HG03342 (cell line): Measurements from ENCODE around the gene HOXD4.

Experiments
- ATAC-seq: cut with Tn5 transposase; IDR thresholded peaks from one replicate; pipeline ENCODE4 v1.9.1; 2021; ENCODE audit warnings: mild to moderate bottlenecking, moderate library complexity; ENCODE audit not compliant: unreplicated experiment

The HOXD4 gene

DNA sequence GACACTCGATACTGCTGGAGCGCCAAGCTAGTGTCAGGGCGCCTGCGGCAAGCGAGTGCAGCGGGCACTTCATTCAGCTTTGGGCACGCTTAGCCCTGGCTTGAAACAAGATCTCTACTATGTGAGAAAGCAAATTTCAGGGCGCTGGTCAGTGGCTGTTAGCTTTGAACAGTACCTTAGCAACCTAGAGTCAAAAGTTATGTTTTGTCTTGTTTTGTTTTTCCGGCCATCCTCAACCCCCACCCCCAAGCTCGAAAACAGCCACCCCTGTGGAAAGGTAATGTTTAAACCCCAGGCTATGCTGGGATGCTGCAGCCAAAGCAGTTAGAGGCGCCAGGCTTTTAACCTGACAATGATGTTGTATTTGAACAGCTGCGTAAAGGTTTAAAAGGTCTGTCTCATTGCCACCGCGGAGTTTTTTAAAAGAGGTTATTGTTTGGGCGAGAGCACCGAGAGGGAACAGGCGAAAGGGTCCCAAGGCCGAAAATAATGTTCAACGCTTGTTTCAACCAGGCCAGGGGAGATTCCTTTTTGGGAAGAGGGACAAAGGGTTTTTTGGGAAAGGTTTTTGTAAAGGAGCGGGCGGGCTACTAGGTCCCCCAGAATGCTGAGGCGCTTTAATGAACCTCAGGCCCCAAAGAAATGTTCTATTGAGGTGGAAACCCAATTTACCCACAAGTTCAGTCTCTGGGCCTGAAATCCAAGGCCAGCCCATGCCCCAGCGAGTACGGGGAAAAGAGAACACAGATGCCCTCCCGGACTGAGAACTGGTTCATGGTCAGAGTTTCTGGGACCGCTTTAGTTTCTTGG is 37.0 kb upstream of the HOXD4 start:
- ATAC-seq = no peak

DNA sequence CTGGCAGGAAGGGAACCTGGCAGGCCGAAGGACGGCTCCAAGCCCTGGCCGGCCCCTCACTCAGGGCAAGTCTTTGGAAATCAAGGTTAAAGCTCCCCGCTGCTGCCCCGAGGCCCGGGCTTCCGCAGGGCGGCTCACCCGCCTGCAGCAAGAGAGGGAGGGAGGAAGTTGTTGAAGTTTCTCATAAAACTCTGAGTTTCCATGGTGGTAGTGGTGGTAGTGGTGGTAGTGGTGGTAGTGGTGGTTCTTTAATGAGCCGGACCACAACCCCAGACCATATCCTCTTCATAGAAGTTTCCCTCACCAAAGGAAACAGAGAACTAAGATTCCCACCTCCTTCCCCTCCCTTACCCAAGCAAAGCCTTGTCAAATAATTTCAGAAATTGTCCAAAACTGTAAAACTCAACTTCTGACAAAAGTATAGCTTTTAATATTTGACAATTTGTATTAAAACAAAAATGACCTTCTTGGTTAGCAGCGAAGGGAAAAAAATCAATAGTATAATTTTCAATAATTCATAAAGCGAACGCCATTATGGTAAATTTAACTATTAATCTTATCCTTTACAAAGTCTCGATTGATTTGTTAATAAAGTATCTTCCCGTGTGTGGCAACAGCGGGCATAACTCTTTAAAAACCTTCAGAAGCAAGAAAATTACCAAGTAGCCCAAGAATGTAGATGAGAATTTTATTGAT is 36.3 kb upstream of the HOXD4 start:
- no peak for ATAC-seq

DNA sequence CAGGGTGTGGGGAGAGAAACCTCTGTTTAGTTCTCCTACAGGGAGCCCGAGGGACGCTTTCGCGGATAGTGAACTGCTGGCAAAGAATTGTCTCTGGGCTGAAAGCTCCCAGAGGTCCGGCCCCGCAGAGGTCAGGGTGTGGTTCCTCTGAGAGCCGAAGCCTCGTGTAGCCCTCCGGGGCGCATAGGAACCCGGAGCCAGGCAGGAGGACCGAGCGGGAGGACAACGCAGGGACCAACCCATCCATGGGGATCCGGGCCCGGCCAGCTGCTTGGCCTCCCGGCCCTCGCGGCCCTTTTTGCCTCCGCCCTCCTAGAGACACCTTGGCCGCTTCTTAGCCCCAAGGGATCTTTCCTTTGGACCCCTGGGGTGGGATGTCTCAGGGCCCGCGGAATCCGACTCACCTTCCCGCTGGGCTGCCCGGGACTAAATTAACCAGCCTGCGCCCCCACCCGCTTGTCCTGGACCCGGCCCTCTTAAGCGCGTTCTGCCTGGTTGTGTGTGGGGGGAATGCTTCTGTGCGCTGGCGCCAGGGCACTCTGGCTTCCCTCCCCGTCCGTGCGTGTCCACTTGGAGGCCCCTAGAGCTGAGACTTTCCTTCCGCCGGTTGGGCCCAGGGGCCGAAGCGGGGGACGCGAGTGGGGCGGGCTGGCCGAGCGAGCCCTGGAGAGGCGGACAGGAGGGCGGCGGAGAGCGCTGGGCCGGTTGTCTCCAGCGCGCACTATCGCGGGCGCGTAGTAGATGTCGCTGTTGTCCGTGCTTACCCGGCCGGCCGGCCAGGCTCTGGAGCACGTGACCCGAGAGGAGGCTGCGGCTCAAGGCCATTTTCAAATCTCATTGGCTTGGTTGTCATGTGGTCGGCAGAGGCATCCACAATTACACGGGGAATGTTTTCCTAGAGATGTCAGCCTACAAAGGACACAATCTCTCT is 35.2 kb upstream of the HOXD4 start, which contains the start of gene HOXD10:
Gene HOXD10, plus strand, starts transcription at position 896 of the 931 bp plus-strand sequence. CDS start 56 bp downstream, outside the sequence.
- no peak for ATAC-seq

DNA sequence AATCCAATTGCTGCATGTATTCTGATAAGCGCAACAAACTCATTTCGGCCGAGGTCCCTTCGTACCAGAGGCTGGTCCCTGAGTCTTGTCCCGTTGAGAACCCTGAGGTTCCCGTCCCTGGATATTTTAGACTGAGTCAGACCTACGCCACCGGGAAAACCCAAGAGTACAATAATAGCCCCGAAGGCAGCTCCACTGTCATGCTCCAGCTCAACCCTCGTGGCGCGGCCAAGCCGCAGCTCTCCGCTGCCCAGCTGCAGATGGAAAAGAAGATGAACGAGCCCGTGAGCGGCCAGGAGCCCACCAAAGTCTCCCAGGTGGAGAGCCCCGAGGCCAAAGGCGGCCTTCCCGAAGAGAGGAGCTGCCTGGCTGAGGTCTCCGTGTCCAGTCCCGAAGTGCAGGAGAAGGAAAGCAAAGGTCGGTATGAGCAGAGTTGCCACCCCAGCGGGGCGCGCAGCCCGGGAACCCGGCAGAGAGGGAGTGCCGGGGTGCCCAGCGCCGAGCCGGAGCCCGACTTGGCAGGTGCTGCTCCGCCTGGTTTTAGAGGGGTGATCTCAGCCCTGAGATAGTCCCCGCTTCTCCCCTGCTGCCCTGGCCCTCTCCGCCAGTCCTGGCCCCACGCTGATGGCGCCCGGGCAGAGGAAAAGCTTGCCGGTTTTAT is 34.1 kb upstream of the HOXD4 start:
- no peak for ATAC-seq

DNA sequence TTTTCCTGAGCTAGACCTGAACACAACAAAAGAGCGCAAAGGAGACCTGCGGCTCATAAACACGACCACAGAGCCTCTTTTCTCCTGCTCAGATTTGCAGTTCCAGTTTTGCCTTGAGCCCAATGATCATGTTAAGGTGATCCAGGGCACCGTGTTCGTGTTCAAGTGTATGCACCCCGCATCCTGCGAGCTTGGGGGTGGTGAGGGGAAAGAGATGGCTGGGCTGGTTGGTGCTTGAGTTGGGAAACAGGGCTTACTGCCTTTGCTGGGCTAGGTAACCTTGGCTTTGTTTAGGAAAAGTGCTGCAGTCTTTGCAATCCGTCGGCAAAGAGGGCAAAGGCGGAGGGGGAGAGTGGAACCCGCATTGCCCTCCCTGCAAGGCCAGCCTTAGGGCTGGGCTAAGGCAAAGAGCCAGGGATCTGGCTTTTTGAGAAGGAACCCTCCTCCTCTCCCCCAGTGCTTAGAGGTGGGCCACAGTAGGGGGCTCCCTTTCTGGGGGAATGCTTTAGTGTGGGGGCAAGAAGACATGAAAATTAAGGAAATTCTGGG is 33.5 kb upstream of the HOXD4 start:
- ATAC-seq = no peak

DNA sequence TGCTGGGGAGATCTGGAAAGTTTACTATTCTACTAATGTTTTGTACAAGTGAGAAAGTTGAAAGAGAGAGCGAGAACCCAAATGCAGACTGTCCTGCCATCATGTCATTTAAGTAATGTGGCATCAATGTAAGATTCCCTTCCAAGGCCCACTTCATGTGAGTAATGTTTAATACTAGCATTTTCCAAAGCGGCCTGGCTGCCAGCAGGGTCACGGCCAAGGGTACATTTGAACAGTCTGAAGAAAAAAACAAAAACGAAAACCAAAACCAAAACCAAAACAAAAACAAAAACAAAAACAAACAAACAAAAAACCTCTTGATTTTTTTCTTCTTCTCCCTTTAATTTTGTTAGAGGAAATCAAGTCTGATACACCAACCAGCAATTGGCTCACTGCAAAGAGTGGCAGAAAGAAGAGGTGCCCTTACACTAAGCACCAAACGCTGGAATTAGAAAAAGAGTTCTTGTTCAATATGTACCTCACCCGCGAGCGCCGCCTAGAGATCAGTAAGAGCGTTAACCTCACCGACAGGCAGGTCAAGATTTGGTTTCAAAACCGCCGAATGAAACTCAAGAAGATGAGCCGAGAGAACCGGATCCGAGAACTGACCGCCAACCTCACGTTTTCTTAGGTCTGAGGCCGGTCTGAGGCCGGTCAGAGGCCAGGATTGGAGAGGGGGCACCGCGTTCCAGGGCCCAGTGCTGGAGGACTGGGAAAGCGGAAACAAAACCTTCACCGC is 32.6 kb upstream of the HOXD4 start:
- no peak for ATAC-seq

DNA sequence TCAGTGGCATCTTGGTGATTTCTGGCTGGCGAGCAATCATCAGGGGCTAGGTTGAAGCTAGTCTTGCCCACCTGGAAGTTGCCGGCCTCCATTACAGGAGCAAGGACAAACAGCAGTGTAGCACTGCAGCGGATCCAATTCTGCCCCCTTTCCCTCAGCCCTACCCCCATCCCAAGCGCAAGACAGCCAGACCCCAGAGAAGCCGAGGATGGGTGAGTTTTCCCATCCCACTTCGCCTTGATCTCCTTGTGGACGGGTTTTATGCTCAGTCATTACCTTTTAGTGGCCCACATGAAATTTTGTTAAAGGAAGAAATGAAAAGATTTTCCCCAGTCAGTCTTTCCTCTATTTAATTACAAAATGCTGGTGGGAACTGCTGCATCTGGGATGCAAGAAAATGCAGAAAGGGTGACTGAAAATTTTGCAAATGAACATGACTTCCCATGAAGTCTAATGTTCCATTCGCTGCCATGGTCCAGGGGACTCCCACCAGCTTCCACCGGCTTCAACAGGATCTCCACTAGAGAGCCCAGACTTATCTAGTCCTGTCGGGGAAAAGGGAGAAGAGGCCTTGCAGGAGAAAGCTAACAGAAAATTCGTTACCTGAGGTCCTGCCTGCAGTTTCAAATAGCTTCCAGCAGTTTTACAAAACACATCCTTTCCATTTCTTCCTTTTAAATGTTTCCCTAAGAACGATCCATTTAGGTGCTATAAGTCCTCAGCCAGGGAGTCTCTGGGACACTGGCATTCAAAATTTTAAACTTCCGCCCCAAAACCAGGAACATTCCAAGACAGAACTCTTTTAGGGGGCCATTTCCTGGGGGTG is 30.8 kb upstream of the HOXD4 start:
- ATAC-seq = no peak

DNA sequence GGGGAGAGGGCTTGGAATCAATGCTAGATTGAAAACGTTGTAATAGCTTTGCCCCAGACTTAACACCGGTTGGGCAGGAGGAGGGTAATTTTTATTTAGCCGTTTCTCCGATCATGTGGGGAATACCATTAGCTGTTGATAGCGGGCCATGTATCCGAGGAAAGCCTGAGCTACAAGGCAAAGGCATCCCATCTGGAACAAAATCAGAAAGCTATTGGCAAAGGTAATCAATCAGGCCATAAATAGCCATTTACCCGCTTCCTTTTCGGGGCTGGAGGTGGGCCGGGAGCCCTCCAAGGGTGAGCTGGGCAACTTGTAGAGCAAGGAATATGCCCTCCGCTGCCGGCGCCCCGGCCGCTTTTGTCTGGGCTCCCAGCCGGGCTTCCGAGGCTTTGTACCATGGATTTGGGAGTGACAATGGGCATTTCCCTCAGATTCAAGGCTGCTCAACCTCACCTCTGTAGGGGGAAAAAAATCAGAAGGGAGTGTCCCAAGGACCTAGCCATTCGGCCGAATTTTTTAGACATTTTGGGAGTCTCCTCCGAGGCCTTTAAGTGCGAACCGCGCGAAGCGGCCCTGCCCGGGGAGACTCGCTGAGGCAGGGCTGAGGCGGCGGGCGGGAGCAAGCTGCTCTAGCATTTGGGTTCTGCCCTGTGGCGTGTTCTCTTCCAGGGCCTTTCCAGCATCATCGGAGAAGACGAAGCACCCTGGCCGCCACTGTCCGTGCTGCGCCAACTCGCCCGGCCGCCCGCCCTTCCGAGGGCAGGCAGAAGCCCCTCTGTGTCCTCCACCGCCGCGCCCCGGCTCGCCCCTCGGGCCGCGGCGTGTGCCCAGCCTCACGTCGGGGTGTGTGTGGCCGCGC is 29.9 kb upstream of the HOXD4 start:
- no peak for ATAC-seq

DNA sequence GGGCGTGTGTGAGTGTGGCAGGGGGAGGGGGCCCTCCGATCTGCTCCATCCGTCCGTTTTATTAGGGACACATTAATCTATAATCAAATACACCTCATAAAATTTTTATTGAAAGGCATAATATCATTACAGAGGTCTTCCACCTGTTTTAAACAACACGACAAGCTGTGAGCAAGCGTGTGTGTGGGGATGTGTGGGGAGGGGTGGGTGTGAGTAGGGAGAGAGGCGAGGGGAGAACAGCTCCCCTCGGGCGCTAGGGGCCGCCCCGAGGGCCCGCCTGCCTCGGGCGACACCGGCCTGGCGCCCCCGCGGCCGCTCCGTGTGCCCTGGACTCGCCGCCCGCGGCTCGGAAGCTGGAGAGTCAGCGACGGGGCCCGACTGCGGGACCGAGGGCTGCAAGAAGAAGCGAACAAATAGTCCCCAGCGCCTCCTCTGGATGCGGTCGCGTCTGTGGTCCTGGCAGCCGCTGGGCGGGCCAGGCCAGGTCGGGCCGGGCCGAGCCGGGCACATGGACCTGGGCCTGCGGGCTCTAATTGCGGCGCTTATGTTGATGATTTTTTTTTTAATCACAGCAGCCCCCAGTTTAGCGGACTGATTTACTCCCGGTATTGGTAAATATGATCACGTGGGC is 29.2 kb upstream of the HOXD4 start:
- ATAC-seq = no peak

DNA sequence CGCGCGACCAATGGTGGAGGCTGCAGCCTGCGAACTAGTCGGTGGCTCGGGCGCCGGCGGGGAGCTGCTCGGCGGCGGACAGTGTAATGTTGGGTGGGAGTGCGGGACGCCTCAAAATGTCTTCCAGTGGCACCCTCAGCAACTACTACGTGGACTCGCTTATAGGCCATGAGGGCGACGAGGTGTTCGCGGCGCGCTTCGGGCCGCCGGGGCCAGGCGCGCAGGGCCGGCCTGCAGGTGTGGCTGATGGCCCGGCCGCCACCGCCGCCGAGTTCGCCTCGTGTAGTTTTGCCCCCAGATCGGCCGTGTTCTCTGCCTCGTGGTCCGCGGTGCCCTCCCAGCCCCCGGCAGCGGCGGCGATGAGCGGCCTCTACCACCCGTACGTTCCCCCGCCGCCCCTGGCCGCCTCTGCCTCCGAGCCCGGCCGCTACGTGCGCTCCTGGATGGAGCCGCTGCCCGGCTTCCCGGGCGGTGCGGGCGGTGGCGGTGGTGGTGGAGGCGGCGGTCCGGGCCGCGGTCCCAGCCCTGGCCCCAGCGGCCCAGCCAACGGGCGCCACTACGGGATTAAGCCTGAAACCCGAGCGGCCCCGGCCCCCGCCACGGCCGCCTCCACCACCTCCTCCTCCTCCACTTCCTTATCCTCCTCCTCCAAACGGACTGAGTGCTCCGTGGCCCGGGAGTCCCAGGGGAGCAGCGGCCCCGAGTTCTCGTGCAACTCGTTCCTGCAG is 28.5 kb upstream of the HOXD4 start, which contains the start of gene HOXD9:
Gene HOXD9, plus strand, starts transcription at position 37 of the 728 bp plus-strand sequence. Its CDS starts 50 bp downstream, at position 87.
- no peak for ATAC-seq

DNA sequence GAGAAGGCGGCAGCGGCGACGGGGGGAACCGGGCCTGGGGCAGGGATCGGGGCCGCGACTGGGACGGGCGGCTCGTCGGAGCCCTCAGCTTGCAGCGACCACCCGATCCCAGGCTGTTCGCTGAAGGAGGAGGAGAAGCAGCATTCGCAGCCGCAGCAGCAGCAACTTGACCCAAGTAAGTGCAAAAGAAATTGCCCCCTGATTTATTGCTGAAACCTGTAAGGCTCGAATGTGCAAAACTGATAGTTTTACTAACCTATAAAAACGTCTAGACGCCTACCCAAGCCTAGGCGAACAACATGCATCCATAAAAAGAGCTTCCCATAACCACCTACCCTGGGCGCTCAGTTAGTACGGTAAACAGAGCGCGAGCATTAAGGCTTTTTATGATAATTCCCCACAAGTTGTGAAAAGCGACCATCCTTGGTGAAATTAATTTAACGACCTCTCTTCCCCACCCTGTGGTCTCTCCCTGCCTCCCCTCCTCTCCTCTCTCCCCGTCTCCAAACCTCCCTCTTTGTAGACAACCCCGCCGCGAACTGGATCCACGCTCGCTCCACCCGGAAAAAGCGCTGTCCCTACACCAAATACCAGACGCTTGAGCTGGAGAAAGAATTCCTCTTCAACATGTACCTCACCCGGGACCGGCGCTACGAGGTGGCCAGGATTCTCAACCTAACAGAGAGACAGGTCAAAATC is 27.8 kb upstream of the HOXD4 start:
- no peak for ATAC-seq

DNA sequence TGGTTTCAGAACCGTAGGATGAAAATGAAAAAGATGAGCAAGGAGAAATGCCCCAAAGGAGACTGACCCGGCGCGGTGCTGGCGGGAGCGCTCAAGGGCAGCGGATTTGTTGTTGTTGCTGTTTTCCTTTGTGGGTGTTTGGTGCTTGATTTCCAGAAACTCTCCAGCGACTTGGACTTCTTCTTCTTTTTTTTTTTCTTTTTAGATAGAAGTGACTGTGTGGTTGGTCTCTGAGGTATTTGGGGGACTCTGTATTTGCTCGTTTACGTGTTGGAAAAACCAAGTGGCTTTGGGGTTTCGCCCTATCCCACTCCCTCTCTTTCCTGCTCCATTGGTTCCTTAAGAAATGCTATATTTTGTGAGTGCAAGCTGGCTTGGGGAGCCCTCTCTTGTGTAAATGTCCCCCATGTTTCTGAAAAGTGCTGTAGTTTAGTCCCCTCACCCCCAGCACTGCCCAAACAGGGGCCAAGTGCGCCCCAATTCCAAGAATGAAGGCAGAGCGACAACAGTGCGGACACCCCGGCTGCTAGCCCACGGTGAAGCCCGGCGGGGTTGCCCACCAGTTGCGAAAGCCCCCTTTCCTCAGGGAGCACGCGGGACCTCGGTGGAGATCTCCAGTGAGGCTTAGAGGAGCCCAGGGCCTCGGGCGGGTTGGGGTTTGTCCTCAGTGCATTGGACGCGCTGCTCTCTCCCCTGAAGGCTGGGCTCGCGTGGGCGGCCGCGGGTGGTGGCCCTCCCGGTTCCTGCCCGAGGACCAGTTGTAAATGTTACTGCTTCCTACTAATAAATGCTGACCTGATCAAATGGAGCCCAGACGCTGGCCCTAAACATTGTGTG is 27.0 kb upstream of the HOXD4 start:
- ATAC-seq = no peak

DNA sequence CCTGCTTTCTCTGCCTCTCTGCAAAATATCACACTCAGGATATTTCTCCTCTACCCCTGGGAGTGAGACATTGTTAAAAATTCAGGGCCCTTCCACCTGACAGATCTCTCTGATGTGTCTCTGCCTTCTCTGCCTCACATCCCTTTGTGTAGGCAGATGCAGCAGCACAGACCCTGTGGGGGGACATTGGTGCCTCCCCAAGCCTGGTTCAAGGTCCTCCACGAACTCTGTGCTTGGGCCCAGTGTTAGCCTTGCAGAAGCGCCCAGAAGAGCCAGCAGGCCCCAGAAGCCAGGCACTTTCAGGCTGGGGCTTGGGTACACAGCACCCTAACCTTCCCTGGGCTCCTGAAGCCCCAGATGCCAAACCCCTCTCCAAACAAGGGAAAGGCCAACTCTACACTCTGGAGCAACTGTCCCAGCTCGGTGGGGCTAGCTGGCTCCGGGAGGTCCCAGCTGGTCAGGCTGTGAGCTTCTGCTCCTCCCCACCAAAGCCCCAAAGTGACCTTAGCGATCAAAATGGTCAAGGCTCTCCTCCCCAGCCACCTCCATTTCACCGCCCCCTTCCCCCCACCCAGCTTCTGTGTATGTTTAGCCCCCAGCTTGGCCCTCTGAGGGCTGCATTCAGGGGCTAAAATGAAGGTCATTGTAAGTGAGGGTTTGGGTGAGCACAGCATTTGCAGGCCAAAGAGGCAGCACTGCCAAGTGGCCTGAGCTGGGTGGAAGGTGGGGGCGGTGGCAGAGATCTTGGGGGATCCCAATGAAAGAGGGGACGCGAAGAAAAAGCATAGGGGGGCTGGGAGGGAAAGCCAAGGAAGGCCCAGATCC is 26.2 kb upstream of the HOXD4 start:
- no peak for ATAC-seq

DNA sequence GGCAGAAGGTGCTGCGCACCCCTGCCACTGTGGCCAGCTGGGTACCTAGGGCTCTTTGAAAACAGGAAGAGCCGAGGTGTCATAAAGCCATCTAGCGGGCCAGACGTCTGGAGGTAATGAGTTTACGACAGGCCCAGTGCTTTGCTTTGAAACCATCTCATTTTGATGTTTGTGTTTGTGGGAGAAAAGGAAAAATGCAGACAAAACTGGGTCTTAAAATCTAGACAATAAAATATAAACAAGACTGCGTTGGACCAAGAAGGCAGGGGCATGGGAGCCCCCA is 25.6 kb upstream of the HOXD4 start:
- no peak for ATAC-seq
